Measurements from ENCODE around the gene CCDC170. TPM values are rescaled to one million over a fixed set of nuclear protein-coding genes. Genes with fewer than 3 reads are reported as not detected.

The CCDC170 gene
- total and polyA plus RNA-seq, 9 donors = 3.8 to 19.8 (median 8.9) TPM

DNA sequence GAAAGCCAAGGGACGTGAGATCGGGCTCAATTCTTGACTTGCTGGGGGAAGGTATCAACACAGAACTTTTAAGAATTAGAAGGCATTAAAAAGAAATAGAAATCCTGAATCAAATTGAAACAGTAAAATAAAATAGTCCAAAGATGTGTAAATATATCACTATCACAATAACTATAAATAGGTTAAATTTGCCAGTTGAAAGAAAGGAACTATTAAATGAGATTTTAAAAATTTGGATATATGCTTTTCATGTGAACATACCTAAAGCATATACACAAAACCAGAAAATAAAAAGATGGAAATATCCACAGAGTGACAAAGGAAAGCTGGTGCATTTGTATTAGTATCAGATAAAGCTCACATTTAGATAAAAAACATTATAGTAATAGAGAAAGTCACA is 161.3 kb downstream of the CCDC170 start:
- no peak for DNase-seq
- WGBS, 3 donors = 70 to 85% (median 77%) methylated on average over 2 of the region's 2 CpGs
- intact Hi-C loops (cut with DNase I) = no loop called here

DNA sequence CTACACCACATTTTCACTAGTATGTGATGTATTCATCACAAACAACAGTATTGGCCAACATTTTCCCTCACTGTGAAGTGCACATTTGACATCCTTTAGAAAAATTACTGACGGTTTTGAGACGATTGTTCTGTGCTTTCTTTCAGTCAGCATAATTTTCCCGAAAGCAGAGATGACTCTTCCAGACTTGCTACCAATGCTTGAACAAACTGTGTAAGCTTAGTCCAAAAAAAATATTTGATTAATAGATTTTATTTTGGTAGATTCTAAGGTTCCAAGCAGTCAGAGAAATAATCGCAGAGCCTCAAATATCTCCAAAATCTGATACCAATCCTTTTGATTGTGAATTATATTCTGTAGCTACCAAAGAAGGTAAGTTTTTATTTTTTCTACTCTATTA is 162.6 kb downstream of the CCDC170 start:
- WGBS, 3 donors = 90 to 97% (median 97%) methylated on average over 4 of the region's 4 CpGs
- TF ChIP-seq, protein P1, sequence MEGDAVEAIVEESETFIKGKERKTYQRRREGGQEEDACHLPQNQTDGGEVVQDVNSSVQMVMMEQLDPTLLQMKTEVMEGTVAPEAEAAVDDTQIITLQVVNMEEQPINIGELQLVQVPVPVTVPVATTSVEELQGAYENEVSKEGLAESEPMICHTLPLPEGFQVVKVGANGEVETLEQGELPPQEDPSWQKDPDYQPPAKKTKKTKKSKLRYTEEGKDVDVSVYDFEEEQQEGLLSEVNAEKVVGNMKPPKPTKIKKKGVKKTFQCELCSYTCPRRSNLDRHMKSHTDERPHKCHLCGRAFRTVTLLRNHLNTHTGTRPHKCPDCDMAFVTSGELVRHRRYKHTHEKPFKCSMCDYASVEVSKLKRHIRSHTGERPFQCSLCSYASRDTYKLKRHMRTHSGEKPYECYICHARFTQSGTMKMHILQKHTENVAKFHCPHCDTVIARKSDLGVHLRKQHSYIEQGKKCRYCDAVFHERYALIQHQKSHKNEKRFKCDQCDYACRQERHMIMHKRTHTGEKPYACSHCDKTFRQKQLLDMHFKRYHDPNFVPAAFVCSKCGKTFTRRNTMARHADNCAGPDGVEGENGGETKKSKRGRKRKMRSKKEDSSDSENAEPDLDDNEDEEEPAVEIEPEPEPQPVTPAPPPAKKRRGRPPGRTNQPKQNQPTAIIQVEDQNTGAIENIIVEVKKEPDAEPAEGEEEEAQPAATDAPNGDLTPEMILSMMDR (IDR thresholded peaks at IDR 0.05) = no peak
- TF ChIP-seq POLR2A (IDR thresholded peaks at IDR 0.05) (no peak), EP300 (IDR thresholded peaks at IDR 0.05) (no peak)
- intact Hi-C loops (cut with DNase I) = no loop called here

More for the DNA sequence above, 161.3 kb downstream of the CCDC170 start:
- H3K4me3 ChIP-seq = no peak overlapping the region
- no peaks in the 10 kb centered on the region for H3K36me3 ChIP-seq
- no peaks in the 10 kb centered on the region for H3K9me3 ChIP-seq
- H3K27me3 ChIP-seq = no peaks in the 10 kb centered on the region
- peaks cover 2% of the 10 kb centered on the region for H3K4me1 ChIP-seq (ENCODE audit: insufficient read depth)
- TF ChIP-seq POLR2A (IDR thresholded peaks at IDR 0.05) (no peak), EP300 (IDR thresholded peaks at IDR 0.05) (no peak)
- TF ChIP-seq, protein P1 (IDR thresholded peaks at IDR 0.05) = no peak
- no peak overlapping the region for H3K27ac ChIP-seq

DNA sequence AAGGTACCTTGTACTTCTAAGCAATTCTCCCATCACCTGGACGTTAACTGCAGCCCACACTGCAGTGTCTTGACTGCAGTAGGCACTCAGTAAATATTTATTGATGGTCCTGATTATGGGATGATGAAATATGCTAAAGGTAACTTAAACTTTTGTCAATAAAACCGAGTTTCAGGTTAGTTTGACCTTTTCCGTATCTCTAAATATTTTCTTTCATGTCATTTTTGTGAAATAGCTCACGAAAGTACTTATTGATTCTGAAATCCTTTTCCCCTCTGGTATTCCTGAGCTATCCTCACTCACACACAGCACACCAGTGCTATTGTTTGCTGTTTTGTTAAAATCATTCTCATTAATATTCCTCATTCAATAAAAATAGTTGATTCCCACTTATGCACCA is 164.3 kb downstream of the CCDC170 start:
- no peak overlapping the region for H3K27ac ChIP-seq
- 71 to 79% (median 75%) methylated on average over 4 of the region's 4 CpGs for WGBS, 3 donors
- intact Hi-C loops (cut with DNase I) = no loop called here

More for the DNA sequence above, 162.6 kb downstream of the CCDC170 start:
- no peaks in the 10 kb centered on the region for H3K27me3 ChIP-seq
- H3K36me3 ChIP-seq = no peaks in the 10 kb centered on the region
- H3K27ac ChIP-seq = no peak overlapping the region
- no peaks in the 10 kb centered on the region for H3K9me3 ChIP-seq
- no peak for DNase-seq
- H3K4me1 ChIP-seq (ENCODE audit: insufficient read depth) = peaks cover 2% of the 10 kb centered on the region
- no peak overlapping the region for H3K4me3 ChIP-seq

DNA sequence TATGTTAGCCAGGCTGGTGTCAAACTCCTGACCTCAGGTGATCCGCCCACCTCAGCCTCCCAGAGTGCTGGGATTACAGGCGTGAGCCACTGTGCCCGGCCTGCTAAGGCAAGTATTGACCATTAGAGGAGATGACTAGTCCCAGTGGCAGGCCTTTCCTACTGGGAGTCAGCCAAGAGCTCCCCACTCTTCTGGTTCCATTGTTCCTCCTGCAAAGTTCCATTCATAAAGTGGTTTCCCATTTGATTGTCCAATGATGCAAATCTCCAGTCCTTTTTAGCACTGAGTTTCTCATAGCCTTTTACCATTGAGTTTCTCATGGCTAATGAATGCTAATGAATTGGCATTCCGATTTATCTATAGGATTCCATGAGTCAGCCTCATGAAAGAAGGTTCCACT is 165.4 kb downstream of the CCDC170 start:
- DNase-seq = no peak
- Histone ChIP-seq H3K36me3 (no peaks in the 10 kb centered on the region), H3K9me3 (no peaks in the 10 kb centered on the region), H3K4me3 (no peak overlapping the region), H3K4me1 (ENCODE audit: insufficient read depth) (no peaks in the 10 kb centered on the region), H3K27me3 (no peaks in the 10 kb centered on the region), H3K27ac (no peak overlapping the region)
- WGBS, 3 donors = 84 to 97% (median 92%) methylated on average over 4 of the region's 4 CpGs
- intact Hi-C loops (cut with DNase I) = no loop called here
- TF ChIP-seq POLR2A (IDR thresholded peaks at IDR 0.05) = no peak
- TF ChIP-seq EP300 (IDR thresholded peaks at IDR 0.05) = no peak
- TF ChIP-seq, protein P1 (IDR thresholded peaks at IDR 0.05) = no peak

More for the DNA sequence above, 164.3 kb downstream of the CCDC170 start:
- H3K4me3 ChIP-seq = no peak overlapping the region
- H3K36me3 ChIP-seq = no peaks in the 10 kb centered on the region
- no peaks in the 10 kb centered on the region for H3K9me3 ChIP-seq
- no peak for TF ChIP-seq EP300 (IDR thresholded peaks at IDR 0.05)
- TF ChIP-seq POLR2A (IDR thresholded peaks at IDR 0.05) = no peak
- TF ChIP-seq, protein P1 (IDR thresholded peaks at IDR 0.05) = no peak
- no peaks in the 10 kb centered on the region for H3K27me3 ChIP-seq
- no peaks in the 10 kb centered on the region for H3K4me1 ChIP-seq (ENCODE audit: insufficient read depth)
- DNase-seq = no peak
